ENCODE results near the gene AP1M1. TPM values are rescaled to one million over a fixed set of nuclear protein-coding genes. Genes with fewer than 3 reads are reported as not detected.

AP1M1 gene
- total and polyA plus RNA-seq, 2 of the 4 experiments (the other 2 are of a cell fraction) = 85.1 to 99.1 TPM

DNA sequence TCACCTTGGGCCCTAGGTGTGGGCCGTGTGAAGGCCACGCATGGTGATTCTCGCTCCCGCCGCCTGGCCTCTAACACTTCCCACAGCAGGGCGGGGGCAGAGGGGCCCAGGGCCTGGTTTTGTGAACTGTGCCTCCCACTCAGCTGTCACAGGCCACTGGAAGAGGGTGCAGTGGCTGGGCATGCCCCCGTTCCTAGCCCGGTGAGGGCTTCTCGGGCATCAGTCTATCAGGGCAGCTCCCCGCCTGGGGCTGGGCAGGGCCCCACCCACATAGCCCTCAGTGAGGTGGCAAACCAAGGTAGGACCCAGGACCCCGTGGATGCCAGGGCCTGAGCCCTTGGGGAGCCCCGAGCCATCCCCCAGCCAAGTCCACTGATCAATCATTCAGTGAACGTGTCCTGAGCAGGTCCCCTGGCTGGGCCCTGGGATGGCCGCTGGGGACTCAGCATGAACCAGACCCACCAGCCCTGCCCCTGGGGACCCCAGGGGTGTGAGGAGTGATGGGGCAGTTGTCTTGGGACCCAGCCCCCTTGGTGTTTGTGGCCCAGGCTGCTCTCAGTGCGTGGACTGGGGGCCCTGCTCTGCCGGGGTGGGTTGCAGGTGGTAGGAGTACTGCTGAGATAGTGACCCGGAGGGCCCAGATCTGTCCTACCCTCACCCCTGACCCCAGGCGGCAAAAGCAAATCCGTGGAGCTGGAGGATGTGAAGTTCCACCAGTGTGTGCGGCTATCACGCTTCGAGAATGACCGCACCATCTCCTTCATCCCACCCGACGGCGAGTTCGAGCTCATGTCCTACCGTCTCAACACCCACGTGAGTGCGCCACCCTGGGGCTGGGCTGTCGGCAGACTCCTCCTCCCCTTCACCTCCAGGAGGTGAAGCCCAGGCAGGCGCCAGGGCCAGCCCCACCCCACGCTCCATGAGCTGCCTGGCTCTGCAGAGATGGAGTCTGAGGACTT lies 29.4 kb downstream of the AP1M1 start:
- Histone ChIP-seq H3K14ac (replicated peaks; ENCODE audit: low read depth, low read length) (no peak overlapping the region), H3K23ac (ENCODE audit: low read depth, low read length) (no peak overlapping the region), H3K9me3 (ENCODE audit: control insufficient read depth, insufficient read depth, low read length) (peaks cover 1% of the 10 kb centered on the region; the same call in 1 of the 2 replicates), H3K4me3 (ENCODE audit: insufficient read depth, low read depth, low read length) (no peak overlapping the region), H2BK5ac (ENCODE audit: low read depth, low read length, poor library complexity, severe bottlenecking) (no peak overlapping the region), H3K27ac (ENCODE audit: insufficient read depth, low read length) (no peak overlapping the region), H3K79me1 (ENCODE audit: low read depth in 1 of 2, low read length in 2 of 2) (peaks cover 22 to 53% of the 10 kb centered on the region in 2 experiments), H3K18ac (ENCODE audit: low read depth, low read length) (no peak overlapping the region), H3K4me1 (ENCODE audit: control insufficient read depth, insufficient read depth, low read length) (no peaks in the 10 kb centered on the region), H4K5ac (ENCODE audit: low read depth, low read length) (no peak overlapping the region), H4K91ac (ENCODE audit: insufficient read depth, low read depth, low read length) (no peak overlapping the region), H3K56ac (ENCODE audit: extremely low read depth, insufficient read depth, low read length) (no peak overlapping the region), H3K9me1 (ENCODE audit: insufficient read depth, low read length) (peaks cover 12% of the 10 kb centered on the region; the same call in 1 of the 2 replicates), H2AK5ac (ENCODE audit: low read depth, low read length) (no peak overlapping the region), H3K27me3 (ENCODE audit: control insufficient read depth, insufficient read depth, low read length) (no peaks in the 10 kb centered on the region), H4K8ac (ENCODE audit: low read depth in 2 of 2, low read length in 2 of 2) (no peak overlapping the region), H2BK120ac (ENCODE audit: low read depth, low read length) (no peak overlapping the region), H3K36me3 (ENCODE audit: control insufficient read depth, insufficient read depth, low read length) (peaks cover 78% of the 10 kb centered on the region), H4K20me1 (ENCODE audit: insufficient read depth, low read length) (peaks cover 38% of the 10 kb centered on the region), H3K4ac (ENCODE audit: low read depth, low read length) (no peak overlapping the region), H2AK9ac (replicated peaks; ENCODE audit: low read depth, low read length, poor library complexity) (no peak overlapping the region), H2BK20ac (ENCODE audit: low read depth, low read length) (no peak overlapping the region), H3K9ac (ENCODE audit: low read depth, low read length) (no peak overlapping the region), H3K4me2 (ENCODE audit: low read depth, low read length) (no peak overlapping the region), H2AFZ (replicated peaks; ENCODE audit: low read length, poor library complexity) (peak overlapping the region; percentile 58), H2BK15ac (ENCODE audit: low read depth, low read length) (no peak overlapping the region)
- TF ChIP-seq CEBPB (IDR thresholded peaks at IDR 0.05; ENCODE audit: low read depth, low read length) (no peak), RCOR1 (IDR thresholded peaks at IDR 0.05; ENCODE audit: insufficient replicate concordance, low read length) (no peak)
- in situ Hi-C loops (cut with MboI; ENCODE audit: low sequenced_read_pairs) (no loop called here), dilution Hi-C loops (cut with HindIII; ENCODE audit: low sequenced_read_pairs, unreplicated experiment) (no loop called here), intact Hi-C loops (cut with micrococcal nuclease) (no loop called here)
- DNase-seq (no peak), ATAC-seq (ENCODE audit: low read depth) (no peak)
- WGBS, 2 experiments (ENCODE audit: extremely low coverage in 2 of 2, insufficient read length in 1 of 2) = 97% methylated on average over 15 of the region's 33 CpGs; no CpG with 5 or more reads in 1 of the 2 experiments
- CTCF ChIA-PET = no interaction called here
- POLR2A ChIA-PET (ENCODE audit: unreplicated experiment) = interaction anchor here (0.6 kb wide), 1 partner anchor 16 kb away, joined by 3 read pairs; no protein-coding TSS in a partner anchor
- BruUV-seq (replicated peaks) = no TSS peak

All from IMR-90 (cell line).